ENCODE data around the gene ANKMY1.
"Not testable (repeated sequence)": the region's sequence is repeated elsewhere in the genome, so short reads cannot be mapped to it uniquely, and the experiment has no call there.

The ANKMY1 gene

DNA sequence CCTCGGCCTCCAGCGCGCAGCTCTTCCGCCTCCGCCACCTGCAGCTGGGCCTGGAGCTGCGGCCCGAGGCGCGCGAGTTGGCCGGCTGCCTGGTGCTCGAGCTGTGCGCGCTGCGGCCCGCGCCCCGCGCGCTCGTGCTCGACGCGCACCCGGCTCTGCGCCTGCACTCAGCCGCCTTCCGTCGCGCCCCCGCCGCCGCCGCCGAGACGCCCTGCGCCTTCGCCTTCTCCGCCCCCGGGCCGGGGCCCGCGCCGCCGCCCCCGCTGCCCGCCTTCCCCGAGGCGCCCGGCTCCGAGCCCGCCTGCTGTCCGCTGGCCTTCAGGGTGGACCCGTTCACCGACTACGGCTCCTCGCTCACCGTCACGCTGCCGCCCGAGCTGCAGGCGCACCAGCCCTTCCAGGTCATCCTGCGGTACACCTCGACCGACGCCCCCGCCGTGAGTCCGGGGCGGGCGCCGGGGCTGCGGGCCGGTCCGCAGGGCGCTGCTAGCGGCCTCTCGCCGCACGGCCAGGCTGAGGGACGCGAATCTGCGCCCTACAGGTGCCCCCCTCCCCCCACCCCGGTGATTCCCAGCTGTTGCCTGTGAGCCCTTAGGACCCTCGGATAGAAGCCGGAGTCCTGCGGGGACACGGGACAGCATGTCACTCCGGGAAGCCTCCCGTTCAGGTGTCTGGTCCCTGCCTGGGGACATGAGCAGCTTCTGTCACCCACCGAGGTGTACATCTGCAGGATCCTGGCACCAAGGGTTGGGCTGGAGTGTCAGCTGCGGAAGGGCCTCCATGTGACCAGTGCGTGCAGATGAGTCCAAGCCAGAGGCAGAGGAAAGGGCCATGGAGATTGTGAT, 11.1 kb upstream of the ANKMY1 start:
- DNase-seq (ENCODE audit: low read depth in 2 of 2) = peak in 1 of 2 donors; percentile 68

DNA sequence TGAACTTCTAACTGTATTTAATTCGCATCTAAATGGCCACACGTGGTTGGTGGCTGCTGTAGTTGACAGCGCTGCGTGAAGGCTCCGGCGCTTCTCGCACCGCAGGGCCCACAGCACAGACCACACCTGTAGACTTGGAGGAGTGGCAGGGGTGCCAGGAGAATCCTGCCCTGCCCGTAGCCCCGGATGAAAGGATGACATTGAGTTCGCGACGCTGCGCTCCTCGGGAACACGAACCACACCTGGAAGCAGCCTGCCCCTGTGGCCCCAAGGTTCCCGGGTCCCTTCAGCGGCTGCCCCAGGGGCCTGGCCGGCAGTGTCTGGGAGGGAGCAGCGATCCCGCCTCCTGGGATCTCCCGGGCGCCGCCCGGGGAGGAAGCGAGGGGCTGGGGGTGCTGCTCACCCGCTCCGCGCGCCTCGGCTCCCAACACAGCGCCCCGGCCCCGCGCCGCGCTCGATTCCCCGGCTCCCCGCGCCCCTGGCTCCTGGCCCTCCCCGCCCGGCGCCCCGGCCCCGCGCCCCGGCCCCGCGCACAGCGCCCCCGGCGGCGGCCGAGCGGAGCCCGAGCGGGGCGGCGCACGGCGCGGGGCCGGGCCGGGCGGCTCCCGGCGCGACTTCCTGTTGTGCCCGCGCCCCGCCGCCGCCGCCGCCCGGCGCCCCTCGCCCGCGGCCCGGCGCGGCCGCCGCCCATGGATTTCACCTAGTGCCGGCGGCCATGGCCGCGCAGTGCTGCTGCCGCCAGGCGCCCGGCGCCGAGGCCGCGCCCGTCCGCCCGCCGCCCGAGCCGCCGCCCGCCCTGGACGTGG, 10.3 kb upstream of the ANKMY1 start, which contains the start of gene RNPEPL1:
Gene RNPEPL1 (plus strand): TSS at position 613 of the 806 bp plus-strand sequence. CDS start 103 bp downstream, at position 716.
- DNase-seq (ENCODE audit: low read depth in 2 of 2) = peak in 1 of 2 donors; percentile 43

DNA sequence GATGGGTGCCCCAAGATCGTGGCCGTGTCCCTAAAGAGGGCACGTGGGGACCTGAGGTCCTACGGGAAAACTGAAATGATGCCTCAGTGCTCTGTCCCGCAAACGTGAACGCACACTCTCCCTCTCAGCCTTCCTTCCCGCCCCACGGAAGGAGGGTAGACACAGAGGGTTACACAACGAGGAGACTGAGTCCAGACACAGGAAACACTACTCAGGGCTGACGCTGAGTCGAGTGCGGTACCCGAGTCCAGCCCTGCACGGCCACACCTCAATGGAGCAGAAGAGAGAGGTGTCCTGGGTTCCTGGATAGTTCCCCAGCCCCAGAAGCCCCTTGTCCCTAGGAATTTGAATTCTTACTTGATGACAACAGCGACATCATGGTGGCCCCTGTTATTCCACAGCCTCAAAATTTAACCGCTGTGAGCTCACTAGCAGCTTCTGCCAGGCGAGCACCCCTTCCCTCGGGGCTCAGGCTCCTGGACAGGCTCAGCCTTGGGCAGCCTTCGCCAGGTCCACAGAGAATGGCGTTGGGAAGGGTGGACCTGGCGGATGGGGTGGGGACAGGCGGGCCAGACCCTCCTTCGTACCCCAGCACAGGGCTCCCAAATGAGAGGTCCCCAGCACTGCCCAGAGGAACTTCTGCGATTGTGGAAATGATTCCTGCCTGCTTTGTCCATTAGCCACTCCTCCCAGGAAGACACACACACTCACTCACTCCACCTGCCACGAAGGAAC, 9.5 kb upstream of the ANKMY1 start:
- DNase-seq (ENCODE audit: low read depth in 2 of 2) = no peak

DNA sequence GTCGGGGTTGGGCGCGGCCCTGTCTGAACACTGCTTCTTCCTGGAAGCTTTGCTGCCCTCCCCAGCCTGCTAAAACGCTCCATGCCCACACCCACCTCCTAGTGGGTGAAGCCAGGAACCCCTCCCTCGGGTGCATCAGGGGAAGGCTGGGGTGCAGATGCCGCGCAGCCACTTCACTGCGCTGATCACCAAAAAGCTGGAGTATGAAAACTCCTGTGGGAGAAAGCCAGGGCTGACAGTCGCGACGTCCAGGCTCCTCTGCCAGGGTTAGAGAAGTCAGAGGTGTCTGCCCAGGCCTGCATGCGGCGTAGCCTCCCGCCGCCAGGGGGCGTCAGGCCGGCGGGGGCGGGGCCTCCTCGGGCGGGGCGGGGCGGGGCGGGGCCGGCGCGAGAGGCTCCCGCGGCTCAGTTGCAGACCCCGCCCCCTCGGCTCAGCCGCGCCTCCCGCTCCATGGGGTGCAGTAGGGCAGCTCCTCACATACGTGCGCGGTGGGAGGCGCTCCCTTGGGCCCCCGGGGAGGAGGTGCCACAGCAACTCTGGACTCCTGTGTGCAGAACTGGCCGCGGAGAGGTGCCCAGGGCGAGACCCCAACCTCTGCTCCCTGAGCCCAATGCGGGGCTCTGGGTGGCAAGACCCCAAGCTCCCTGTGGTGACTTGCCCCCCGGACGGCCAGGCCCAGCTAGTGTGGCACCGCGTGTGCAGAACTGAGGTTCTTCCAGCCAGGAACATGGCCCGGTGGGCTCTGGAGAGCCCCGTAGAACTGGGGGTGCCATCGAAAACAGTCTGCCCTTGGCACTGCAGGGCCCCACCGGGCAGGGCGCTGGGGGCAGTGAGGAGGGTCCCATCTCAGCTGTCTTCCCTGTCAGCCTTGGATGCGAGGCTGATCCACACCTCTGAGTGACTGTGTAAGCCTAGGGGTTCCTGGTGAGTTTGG, 8.7 kb upstream of the ANKMY1 start:
- DNase-seq (ENCODE audit: low read depth in 2 of 2) = peak; percentile 87 to 94

DNA sequence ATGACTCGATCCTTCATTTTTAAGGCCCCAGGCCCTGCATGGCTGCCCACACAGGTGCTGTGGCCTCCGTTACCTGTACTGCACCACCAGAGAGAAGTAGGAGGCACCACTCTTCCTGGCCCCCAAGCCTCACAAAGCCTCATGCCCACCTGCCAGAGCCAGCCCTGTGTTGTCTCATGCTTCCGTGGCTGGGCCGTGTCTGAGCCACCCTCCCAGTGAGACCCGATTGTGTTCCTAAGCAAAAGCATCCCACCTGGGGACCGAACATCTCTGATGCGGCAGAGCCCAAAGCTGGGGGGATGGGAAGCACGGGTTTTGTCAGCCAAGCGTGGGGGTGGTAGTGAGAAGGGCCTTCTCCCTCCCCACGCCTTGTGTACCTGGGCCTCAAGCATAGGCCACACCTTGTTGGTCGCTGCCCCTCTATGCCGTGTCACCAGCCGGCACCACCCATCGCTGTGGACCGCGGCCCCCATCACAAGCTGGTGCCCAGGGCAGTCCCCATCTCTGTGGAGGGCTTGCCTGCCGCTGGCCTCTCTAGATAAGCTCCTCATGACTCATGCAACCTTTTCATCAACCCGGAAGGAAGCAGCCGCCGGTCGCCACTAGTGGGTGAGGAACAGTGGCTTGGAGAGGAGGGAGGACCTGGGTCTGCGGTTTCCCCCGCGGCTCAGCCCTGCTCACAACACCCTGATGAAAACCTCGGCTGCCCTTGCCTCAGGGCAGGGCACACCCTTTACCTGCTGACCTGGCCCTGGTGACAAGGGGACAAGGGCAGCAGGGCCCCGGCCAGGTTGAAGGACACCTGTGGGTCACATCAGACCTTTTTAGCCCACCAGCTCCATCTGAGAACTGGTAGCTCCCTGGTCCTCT, 7.8 kb upstream of the ANKMY1 start:
- DNase-seq (ENCODE audit: low read depth in 2 of 2) = peak; percentile 89 to 90

DNA sequence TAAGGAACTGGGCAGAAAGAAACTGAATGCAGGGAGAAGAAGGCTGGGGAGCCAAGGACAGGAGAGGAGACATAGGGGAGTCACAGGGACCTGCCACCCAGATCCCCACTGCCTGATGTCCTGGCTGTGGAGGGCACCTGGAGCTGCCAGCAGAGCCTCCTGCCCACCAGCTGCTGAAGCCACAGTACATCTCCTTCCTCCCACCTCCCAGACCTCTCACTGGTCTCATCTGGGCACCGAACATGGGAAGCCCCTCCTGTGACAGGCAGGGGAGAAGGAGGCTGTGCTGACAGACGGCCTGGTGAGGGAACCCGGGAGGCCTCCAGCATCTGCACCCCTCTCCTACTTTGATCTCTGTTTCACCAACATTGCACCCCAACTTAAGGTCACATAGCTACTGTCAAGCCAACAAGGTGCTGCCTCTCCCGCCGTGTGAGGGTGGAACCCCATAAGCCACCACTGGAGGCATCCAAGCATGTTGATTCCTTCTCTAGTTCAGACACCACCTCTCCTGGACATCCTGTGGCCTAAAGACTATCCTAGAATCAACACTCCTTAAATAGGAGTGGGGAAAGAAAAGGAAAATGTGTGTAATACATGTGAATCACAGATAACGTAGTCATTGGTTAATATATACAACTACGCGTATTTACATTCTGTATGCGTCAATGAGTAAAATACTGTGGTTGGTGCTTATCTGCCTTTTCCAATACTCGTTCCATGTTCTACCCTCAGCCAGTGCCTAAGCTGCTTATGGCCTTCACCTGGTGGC, 7.0 kb upstream of the ANKMY1 start:
- no peak for DNase-seq (ENCODE audit: low read depth in 2 of 2)

DNA sequence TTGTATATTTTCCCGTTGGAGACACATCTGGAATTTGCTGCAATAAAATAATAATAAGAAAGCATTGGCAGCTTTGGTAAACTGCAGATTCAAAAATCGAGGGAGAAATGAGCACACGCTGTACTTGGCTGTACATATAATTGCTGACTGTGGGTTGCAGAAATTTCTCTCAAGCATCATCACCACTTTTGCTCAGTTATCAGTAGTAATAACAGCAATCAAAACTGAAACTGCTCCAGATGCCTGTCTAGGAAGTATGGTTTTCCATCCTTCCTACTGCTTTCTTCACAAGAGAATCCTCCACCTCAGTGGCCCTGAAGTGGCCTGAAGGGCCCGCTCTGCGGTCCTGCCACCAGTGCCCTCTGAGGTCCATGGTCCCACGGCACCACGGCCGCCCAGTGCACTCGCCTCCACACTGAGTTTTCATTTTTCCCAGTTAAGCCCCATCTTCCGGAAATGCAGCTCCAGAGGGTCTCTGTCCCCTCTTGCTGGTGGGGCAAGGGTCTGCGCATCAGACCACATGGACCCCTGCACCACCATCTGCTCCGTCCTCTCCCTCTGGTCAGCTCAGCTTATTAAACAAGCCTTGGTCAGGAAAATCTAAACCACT, 6.3 kb upstream of the ANKMY1 start:
- DNase-seq (ENCODE audit: low read depth in 2 of 2) = no peak

DNA sequence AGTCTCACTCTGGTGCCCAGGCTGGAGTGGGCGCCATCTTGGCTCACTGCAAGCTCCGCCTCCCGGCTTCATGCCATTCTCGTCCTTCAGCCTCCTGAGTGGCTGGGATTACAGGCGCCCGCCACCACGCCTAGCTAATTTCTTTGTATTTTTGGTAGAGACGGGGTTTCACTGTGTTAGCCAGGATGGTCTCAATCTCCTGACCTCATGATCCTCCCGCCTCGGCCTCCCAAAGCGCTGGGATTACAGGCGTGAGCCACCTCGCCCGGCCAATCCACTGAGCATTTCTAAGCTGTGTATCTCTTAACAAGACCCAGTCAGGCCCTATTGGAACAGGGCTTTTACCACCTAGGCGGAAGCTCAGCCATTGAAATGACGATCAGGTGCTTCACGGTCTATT, 5.4 kb upstream of the ANKMY1 start:
- DNase-seq (ENCODE audit: low read depth in 2 of 2) = not testable (repeated sequence)

DNA sequence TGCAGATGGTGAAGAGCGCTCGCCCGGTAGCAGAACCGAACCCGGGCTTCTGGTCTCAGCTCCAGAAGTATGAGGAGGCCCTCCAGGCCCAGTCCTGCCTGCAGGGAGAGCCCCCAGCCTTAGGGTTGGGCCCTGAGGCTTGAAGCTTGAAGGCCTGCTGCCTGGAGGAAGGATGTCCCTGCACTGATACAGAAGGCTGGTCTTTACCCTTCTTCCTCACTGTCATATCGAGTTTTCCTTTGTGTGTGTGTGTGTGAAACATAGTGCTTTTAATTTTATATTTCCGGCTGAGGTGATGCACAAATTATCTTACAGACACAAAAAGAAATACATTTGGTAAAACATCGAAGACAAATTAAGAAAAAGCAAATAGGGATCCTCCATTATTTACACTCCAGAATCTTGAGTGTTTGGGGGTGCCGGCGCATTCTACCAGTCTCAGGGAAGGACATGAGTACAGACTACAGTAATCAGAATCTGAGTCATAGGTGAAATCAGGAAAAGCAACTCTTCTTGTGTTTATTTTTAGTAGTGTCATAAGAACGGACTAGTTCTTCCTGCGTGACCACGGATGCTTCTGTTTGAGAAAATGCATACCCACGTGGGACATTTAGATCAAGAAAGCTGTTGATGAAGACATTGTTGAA, 3.7 kb upstream of the ANKMY1 start:
- DNase-seq (ENCODE audit: low read depth in 2 of 2) = no peak

DNA sequence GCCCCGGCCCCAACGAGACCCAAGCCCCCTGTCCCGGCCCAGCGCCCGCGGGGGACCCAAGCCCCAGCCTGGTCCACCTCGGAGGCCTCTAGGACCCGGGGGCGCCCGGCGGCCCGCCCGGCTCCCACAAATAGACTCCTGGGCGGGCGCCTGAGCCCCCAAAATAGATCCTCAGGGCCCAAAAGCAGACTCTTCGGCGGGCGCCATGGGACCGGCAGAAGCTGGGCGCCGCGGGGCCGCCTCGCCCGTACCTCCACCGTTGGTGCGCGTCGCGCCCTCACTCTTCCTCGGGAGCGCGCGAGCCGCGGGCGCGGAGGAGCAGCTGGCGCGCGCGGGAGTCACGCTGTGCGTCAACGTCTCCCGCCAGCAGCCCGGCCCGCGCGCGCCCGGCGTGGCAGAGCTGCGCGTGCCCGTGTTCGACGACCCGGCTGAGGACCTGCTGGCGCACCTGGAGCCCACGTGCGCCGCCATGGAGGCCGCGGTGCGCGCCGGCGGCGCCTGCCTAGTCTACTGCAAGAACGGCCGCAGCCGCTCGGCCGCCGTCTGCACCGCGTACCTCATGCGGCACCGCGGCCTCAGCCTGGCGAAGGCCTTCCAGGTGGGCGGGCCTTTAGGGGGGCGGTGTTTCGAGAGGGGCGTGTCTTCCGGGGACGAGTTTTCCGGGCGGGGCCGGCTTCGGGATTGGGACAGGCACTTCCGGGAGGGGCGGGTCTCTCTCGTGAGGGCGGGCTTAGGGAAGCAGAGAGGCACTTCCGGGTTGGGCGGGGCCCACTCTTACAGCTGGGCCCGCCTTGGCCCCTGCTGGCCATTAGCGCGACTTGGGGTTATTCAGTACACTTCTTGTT, 2.9 kb upstream of the ANKMY1 start:
- peak; percentile 99 for DNase-seq (ENCODE audit: low read depth in 2 of 2)

DNA sequence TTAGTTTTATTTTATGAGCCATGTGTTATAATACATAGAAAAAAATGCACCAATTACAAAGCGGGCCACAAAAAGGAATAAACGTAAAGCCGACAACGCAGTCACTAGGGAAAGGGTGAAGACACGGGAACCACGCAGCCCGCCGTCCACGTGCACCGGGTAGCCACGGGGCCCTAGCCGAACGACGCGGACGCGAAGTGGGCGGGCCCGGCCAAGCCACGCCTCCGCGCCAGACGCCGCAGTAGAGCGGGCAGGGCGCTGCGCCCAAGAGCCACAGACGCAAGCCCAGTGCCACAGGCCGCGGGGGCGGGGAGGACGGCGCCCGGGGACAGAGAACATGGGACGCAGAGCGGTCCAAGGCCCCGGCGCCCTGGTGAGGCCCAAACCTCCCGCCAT, 2.3 kb upstream of the ANKMY1 start, which contains the start of gene DUSP28:
Gene DUSP28 (plus strand): TSS at position 274 of the 396 bp plus-strand sequence. CDS start 328 bp downstream, outside the sequence.
- DNase-seq (ENCODE audit: low read depth in 2 of 2) = peak; percentile 75 to 90

DNA sequence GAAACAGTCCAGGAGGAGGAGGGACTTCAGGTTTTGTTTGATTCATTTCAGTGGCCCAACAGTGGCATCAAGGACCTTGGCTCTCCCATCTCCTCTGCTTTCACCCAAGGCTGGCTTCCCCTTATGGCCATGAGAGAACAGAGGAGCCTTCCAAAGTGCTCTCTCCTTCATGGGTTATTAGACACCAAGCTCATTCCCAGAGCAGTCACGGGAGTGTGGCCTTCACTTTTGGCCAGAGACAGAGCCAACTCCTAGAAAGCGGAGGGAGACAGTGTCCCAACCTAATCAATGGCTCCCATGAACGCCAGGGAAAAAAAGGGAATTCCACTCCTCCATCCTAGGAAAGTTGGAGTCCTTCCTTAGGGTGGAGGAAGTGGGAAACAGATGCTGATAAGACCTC, 1.5 kb upstream of the ANKMY1 start:
- no peak for DNase-seq (ENCODE audit: low read depth in 2 of 2)

DNA sequence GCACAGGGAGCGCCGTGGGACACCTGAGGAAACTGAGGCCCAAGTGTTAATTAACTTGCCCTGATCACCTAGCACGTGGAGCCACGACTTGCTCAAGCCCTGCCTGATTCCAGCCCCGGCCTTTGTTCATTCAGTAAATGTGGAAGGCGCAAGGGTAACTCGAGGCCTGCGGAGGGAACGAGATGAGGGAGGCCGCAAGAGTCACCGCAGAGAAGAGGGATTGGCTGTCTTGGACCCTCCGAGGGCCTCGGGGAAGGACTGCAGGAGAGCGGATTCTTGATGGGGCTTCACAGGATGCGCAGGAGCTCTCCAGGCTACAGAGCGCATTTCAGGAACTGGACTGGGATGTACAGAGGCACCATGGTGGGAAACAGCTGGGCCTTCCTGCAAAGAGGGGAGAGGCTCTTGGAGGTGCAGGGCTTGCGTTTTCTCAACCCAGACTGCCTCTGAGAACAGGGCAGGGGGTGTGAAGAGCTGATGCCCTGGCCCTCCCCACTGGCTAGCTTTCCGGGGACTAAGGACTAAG, 511 bp upstream of the ANKMY1 start:
- no peak for DNase-seq (ENCODE audit: low read depth in 2 of 2)

DNA sequence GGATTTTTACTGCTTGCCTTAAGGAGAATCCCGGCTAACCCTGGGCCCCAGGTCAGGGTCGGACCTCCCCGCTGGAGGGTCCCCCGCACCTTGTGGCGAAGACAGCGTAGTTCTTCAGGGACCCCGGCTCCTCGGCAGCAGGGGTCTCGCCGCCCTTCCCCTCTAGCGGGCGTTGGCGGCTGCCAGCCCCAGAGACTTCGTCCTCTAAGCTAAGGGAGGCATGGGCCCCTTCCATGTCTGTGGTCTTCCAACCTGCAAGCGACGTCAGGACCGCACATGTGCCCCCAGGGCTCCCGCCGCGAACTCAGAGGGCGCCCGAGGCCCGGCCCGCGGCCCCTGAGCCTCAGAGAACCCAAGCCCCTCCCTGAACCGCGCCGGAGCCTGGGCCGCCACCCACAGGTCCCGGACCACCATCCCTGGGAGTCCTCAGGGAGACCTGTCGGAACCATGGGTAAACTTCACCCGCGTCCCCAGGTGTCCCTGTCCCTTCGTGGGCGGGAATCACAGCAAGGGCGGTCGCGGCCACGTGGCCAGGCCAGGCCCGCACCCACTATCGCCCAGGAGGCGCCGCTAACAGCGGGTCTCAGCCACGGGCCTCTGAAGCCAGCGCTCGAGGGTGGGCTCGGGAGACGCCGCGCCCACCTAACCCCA, 562 bp downstream of the ANKMY1 start:
- no peak for DNase-seq (ENCODE audit: low read depth in 2 of 2)

DNA sequence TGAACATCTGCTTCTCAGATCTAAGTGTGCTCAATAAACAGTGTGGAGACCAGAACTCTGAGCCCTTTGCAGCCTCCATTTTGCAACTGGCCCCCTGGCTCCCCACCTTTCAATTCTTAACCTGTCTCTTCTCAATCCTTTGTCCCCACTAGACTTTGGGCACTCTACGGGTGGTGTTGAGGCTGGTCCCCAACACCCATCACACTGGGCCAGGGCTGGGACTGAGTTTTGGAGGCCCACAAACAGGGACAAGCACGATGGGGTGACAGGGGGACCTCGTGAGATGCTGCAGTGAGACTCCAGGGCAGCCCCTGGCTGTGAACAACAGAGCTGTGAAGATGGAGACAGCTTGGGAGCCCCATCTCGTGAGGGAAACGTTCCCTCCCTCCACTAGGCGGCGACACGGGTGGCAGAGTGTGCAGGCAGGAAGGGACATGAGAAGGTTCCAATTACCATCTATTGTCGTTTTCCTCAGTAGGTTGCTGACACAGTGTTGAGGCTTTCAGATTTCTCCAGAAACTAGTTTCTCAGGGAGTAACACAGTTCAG, 1.2 kb downstream of the ANKMY1 start:
- DNase-seq (ENCODE audit: low read depth in 2 of 2) = peak in 1 of 2 donors; percentile 53

Measured in stimulated activated CD8-positive, alpha-beta memory T cell treated with anti-CD3 and anti-CD28 coated beads, Interleukin-7, amount 100 ng/mL, for 4 hours (primary cell).